IPS-NIHi7 (cell line): Measurements from ENCODE around the gene DMRTC2.

ENCODE experiments used
- DNase-seq: peaks from one replicate; pipeline ENCODE4 v3.0.0; 2012; ENCODE audit warnings: mixed read lengths; ENCODE audit errors: extremely low spot score

The DMRTC2 gene

GRCh38 chr19:41847351-41848105 lies 2.7 kb downstream of the DMRTC2 start:
- no peak for DNase-seq

GRCh38 chr19:41848666-41849065 lies 3.8 kb downstream of the DMRTC2 start:
- DNase-seq = no peak

GRCh38 chr19:41849067-41849466 lies 4.2 kb downstream of the DMRTC2 start:
- DNase-seq = no peak

- no peak for DNase-seq
Measured at GRCh38 chr19:41850381-41850780, 5.5 kb downstream of the DMRTC2 start.

- no peak for DNase-seq
Measured at GRCh38 chr19:41851456-41851855, 6.6 kb downstream of the DMRTC2 start.

- DNase-seq = no peak
Measured at GRCh38 chr19:41853344-41853743, 8.5 kb downstream of the DMRTC2 start.

GRCh38 chr19:41853768-41854167 lies 8.9 kb downstream of the DMRTC2 start:
- no peak for DNase-seq

GRCh38 chr19:41859213-41859617 lies 14.4 kb downstream of the DMRTC2 start:
- DNase-seq = no peak

- DNase-seq = peak; percentile 95
Measured at GRCh38 chr19:41859618-41860418, 15.0 kb downstream of the DMRTC2 start, which contains the start of gene RPS19. Gene RPS19, plus strand, starts transcription at chr19:41860255. Its CDS starts 520 bp downstream, at chr19:41860775.

- DNase-seq = no peak
Measured at GRCh38 chr19:41860419-41861115, 15.7 kb downstream of the DMRTC2 start.

GRCh38 chr19:41861116-41861768 lies 16.4 kb downstream of the DMRTC2 start:
- DNase-seq = no peak

- DNase-seq = no peak
Measured at GRCh38 chr19:41861846-41862245, 17.0 kb downstream of the DMRTC2 start.

- no peak for DNase-seq
Measured at GRCh38 chr19:41862445-41862986, 17.7 kb downstream of the DMRTC2 start.

GRCh38 chr19:41863209-41863931 lies 18.5 kb downstream of the DMRTC2 start:
- DNase-seq = no peak

GRCh38 chr19:41864374-41864773 lies 19.5 kb downstream of the DMRTC2 start:
- no peak for DNase-seq

GRCh38 chr19:41866284-41866683 lies 21.4 kb downstream of the DMRTC2 start:
- no peak for DNase-seq

GRCh38 chr19:41868120-41868988 lies 23.5 kb downstream of the DMRTC2 start:
- DNase-seq = no peak

GRCh38 chr19:41868989-41869300 lies 24.1 kb downstream of the DMRTC2 start:
- no peak for DNase-seq

GRCh38 chr19:41869374-41869955 lies 24.6 kb downstream of the DMRTC2 start:
- no peak for DNase-seq

GRCh38 chr19:41870401-41870873 lies 25.6 kb downstream of the DMRTC2 start:
- no peak for DNase-seq
